HEK293 (cell line): Measurements from ENCODE around the gene NEIL1.
A peak's percentile ranks its signal among the peaks of the same experiment; 100 is the strongest.

Source experiments
- CTCF ChIA-PET: fragments of 350-600 bp; formaldehyde crosslinking; extraction: SDS; loops from one replicate; lab custom pipeline; 2021; ENCODE audit warnings: antibody characterized with exemption; lab: Yijun Ruan, JAX
- POLR2A ChIA-PET: fragments of 300-600 bp; formaldehyde crosslinking; extraction: SDS; loops from one replicate; lab custom pipeline; 2020; ENCODE audit warnings: antibody characterized with exemption, inconsistent platforms; lab: Yijun Ruan, JAX
- H3K27ac ChIP-seq: fragments of 200-500 bp; sonication (Bioruptor generic); 2 replicates; pipeline ENCODE4 v1.5.1; 2014; ENCODE audit warnings: low read depth, low read length, control low read depth, inconsistent platforms; ENCODE audit errors: extremely low read depth
- H3K36me3 ChIP-seq, 2 experiments: fragments of 200-500 bp in 1 of 2; sonication (Bioruptor generic) in 1 of 2; 1 replicate in 1 of 2; 2 replicates in 1 of 2; pipeline ENCODE4 v1.5.1; 2014 to 2017; ENCODE audit warnings: inconsistent platforms in 2 of 2, low read length in 2 of 2; ENCODE audit not compliant: control insufficient read depth in 2 of 2, insufficient read depth in 1 of 2
- H3K4me1 ChIP-seq: fragments of 200-500 bp; sonication (Bioruptor generic); 2 replicates; pipeline ENCODE4 v1.5.1; 2014; ENCODE audit warnings: mild to moderate bottlenecking, low read length, inconsistent platforms; ENCODE audit not compliant: control insufficient read depth, insufficient read depth
- H3K4me3 ChIP-seq: 2 replicates; pipeline ENCODE4 v1.5.1; 2011; ENCODE audit warnings: low read depth, mild to moderate bottlenecking, control low read depth, low read length, moderate library complexity
- H3K9me3 ChIP-seq: fragments of 200-500 bp; sonication (Bioruptor generic); 2 replicates; pipeline ENCODE4 v1.5.1; 2014; ENCODE audit warnings: low read depth, low read length, inconsistent platforms; ENCODE audit not compliant: control insufficient read depth, insufficient read depth
- EGR2 ChIP-seq: fragments of 450-650 bp; formaldehyde crosslinking; IDR thresholded peaks from 2 replicates; pipeline ENCODE4 v1.5.1; 2016; ENCODE audit warnings: low read depth, missing biosample characterization, missing genetic modification characterization
- PBX3 ChIP-seq: sonication (generic); formaldehyde crosslinking; IDR thresholded peaks from 2 replicates; pipeline ENCODE4 v1.8.1; 2022; ENCODE audit warnings: mild to moderate bottlenecking, moderate library complexity, missing genetic modification reagents
- SALL2 ChIP-seq: fragments of 450-650 bp; formaldehyde crosslinking; IDR thresholded peaks from 2 replicates; pipeline ENCODE4 v1.5.0; 2017; ENCODE audit warnings: missing biosample characterization, mild to moderate bottlenecking, missing genetic modification characterization, borderline replicate concordance
- ZBTB1 ChIP-seq: fragments of 450-650 bp; formaldehyde crosslinking; IDR thresholded peaks from 2 replicates; pipeline ENCODE4 v1.5.1; 2016; ENCODE audit warnings: missing biosample characterization, missing genetic modification characterization
- ZBTB7A ChIP-seq: fragments of 450-650 bp; formaldehyde crosslinking; IDR thresholded peaks from 2 replicates; pipeline ENCODE4 v1.5.1; 2016; ENCODE audit warnings: low read depth, missing biosample characterization, missing genetic modification characterization
- ZFP37 ChIP-seq: fragments of 450-650 bp; formaldehyde crosslinking; IDR thresholded peaks from 2 replicates; pipeline ENCODE4 v1.5.1; 2016; ENCODE audit warnings: missing biosample characterization, missing genetic modification characterization
- ZNF10 ChIP-seq: fragments of 450-650 bp; formaldehyde crosslinking; IDR thresholded peaks from 2 replicates; pipeline ENCODE4 v1.5.1; 2017; ENCODE audit warnings: missing biosample characterization, missing genetic modification characterization
- ZNF16 ChIP-seq: fragments of 450-650 bp; formaldehyde crosslinking; IDR thresholded peaks from 2 replicates; pipeline ENCODE4 v1.5.1; 2016; ENCODE audit warnings: low read depth, missing biosample characterization, missing genetic modification characterization
- ZNF184 ChIP-seq: fragments of 450-650 bp; IDR thresholded peaks from 2 replicates; pipeline ENCODE4 v1.5.1; 2018; ENCODE audit warnings: missing biosample characterization, mild to moderate bottlenecking, missing genetic modification characterization
- ZNF23 ChIP-seq: fragments of 450-650 bp; formaldehyde crosslinking; IDR thresholded peaks from 2 replicates; pipeline ENCODE4 v1.5.1; 2016; ENCODE audit warnings: missing biosample characterization, missing genetic modification characterization, borderline replicate concordance
- ZNF24 ChIP-seq: fragments of 450-650 bp; formaldehyde crosslinking; IDR thresholded peaks from 2 replicates; pipeline ENCODE4 v1.5.1; 2016; ENCODE audit warnings: missing biosample characterization, missing genetic modification characterization
- ZNF324 ChIP-seq: fragments of 450-650 bp; formaldehyde crosslinking; IDR thresholded peaks from 2 replicates; pipeline ENCODE4 v1.5.1; 2016; ENCODE audit warnings: missing biosample characterization, missing genetic modification characterization
- ZNF335 ChIP-seq: fragments of 450-650 bp; formaldehyde crosslinking; conservative IDR thresholded peaks from 2 replicates; pipeline ENCODE4 v1.5.1; 2016; ENCODE audit warnings: missing biosample characterization, missing genetic modification characterization
- ZNF341 ChIP-seq: fragments of 450-650 bp; formaldehyde crosslinking; IDR thresholded peaks from 2 replicates; pipeline ENCODE4; 2016; ENCODE audit warnings: low read depth, missing biosample characterization, missing genetic modification characterization
- ZNF600 ChIP-seq: fragments of 450-650 bp; formaldehyde crosslinking; IDR thresholded peaks from 2 replicates; pipeline ENCODE4 v1.5.1; 2016; ENCODE audit warnings: missing biosample characterization, missing genetic modification characterization
- ZNF629 ChIP-seq: fragments of 450-650 bp; formaldehyde crosslinking; IDR thresholded peaks from 2 replicates; pipeline ENCODE4 v1.5.1; 2017; ENCODE audit warnings: missing biosample characterization, missing genetic modification characterization
- ZNF843 ChIP-seq: fragments of 450-650 bp; formaldehyde crosslinking; IDR thresholded peaks from 2 replicates; pipeline ENCODE4 v1.5.1; 2016; ENCODE audit warnings: missing biosample characterization, missing genetic modification characterization
- ZSCAN23 ChIP-seq: fragments of 450-650 bp; formaldehyde crosslinking; IDR thresholded peaks from 2 replicates; pipeline ENCODE4 v1.5.1; 2016; ENCODE audit warnings: missing biosample characterization, missing genetic modification characterization
- ZXDB ChIP-seq: fragments of 450-650 bp; formaldehyde crosslinking; IDR thresholded peaks from 2 replicates; pipeline ENCODE4 v1.5.1; 2016; ENCODE audit warnings: missing biosample characterization, missing genetic modification characterization
- TF ChIP-seq, protein P1 (sequence below): fragments of 450-650 bp; formaldehyde crosslinking; IDR thresholded peaks from 2 replicates; pipeline ENCODE4 v1.5.1; 2017; ENCODE audit warnings: missing biosample characterization, missing genetic modification characterization
- TF ChIP-seq, protein P2 (sequence below): fragments of 450-650 bp; formaldehyde crosslinking; IDR thresholded peaks from 2 replicates; pipeline ENCODE4 v1.5.1; 2016; ENCODE audit warnings: missing biosample characterization, missing genetic modification characterization
- TF ChIP-seq, protein P3 (sequence below): fragments of 450-650 bp; formaldehyde crosslinking; IDR thresholded peaks from 2 replicates; pipeline ENCODE4 v1.5.1; 2016; ENCODE audit warnings: missing biosample characterization, missing genetic modification characterization, borderline replicate concordance
- TF ChIP-seq, protein P4 (sequence below): fragments of 450-650 bp; formaldehyde crosslinking; IDR thresholded peaks from 2 replicates; pipeline ENCODE4 v1.5.1; 2016; ENCODE audit warnings: missing biosample characterization, missing genetic modification characterization

The NEIL1 gene

GRCh38 chr15:75368689-75369239 is 21.9 kb downstream of the NEIL1 start:
- CTCF ChIA-PET: interaction anchor here (0.6 to 5.3 kb wide), 26 partner anchors 8 to 598 kb away, joined by 3 to 66 read pairs (median 8); partner anchors contain the start of genes COMMD4, IMP3, SIN3A and SNX33
- Histone ChIP-seq H3K4me3 (peak overlapping the region; percentile 88), H3K9me3 (no peaks in the 10 kb centered on the region), H3K36me3 (peaks cover 39 to 57% of the 10 kb centered on the region in 2 experiments), H3K4me1 (peaks cover 8% of the 10 kb centered on the region), H3K27ac (peak overlapping the region; percentile 81)
- POLR2A ChIA-PET: interaction anchor here (0.7 to 5.8 kb wide), 35 partner anchors 9 to 457 kb away, joined by 3 to 242 read pairs (median 5); partner anchors contain the start of genes COMMD4, IMP3, NEIL1 and PPCDC
- 0 out of 2 replicates have a peak, but pooled peaks have one; percentile 2 for TF ChIP-seq ZNF843
- TF ChIP-seq ZNF24 (tag by site-specific recombination): peak; percentile 21; the same call in 1 of the 2 replicates
- TF ChIP-seq PBX3: no peak
- no peak for TF ChIP-seq ZBTB7A (tag by site-specific recombination)
- peak; percentile 87 for TF ChIP-seq ZNF335 (tag by site-specific recombination)
- TF ChIP-seq ZSCAN23 (tag by site-specific recombination): no peak
- TF ChIP-seq ZNF324 (tag by site-specific recombination): no peak
- no peak for TF ChIP-seq SALL2 (tag by site-specific recombination)
- 0 out of 2 replicates have a peak, but pooled peaks have one; percentile 63 for TF ChIP-seq ZXDB (tag by site-specific recombination)
- TF ChIP-seq, protein P1, sequence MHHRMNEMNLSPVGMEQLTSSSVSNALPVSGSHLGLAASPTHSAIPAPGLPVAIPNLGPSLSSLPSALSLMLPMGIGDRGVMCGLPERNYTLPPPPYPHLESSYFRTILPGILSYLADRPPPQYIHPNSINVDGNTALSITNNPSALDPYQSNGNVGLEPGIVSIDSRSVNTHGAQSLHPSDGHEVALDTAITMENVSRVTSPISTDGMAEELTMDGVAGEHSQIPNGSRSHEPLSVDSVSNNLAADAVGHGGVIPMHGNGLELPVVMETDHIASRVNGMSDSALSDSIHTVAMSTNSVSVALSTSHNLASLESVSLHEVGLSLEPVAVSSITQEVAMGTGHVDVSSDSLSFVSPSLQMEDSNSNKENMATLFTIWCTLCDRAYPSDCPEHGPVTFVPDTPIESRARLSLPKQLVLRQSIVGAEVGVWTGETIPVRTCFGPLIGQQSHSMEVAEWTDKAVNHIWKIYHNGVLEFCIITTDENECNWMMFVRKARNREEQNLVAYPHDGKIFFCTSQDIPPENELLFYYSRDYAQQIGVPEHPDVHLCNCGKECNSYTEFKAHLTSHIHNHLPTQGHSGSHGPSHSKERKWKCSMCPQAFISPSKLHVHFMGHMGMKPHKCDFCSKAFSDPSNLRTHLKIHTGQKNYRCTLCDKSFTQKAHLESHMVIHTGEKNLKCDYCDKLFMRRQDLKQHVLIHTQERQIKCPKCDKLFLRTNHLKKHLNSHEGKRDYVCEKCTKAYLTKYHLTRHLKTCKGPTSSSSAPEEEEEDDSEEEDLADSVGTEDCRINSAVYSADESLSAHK: peak; percentile 93
- TF ChIP-seq, protein P2, sequence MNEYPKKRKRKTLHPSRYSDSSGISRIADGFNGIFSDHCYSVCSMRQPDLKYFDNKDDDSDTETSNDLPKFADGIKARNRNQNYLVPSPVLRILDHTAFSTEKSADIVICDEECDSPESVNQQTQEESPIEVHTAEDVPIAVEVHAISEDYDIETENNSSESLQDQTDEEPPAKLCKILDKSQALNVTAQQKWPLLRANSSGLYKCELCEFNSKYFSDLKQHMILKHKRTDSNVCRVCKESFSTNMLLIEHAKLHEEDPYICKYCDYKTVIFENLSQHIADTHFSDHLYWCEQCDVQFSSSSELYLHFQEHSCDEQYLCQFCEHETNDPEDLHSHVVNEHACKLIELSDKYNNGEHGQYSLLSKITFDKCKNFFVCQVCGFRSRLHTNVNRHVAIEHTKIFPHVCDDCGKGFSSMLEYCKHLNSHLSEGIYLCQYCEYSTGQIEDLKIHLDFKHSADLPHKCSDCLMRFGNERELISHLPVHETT: 0 out of 2 replicates have a peak, but pooled peaks have one; percentile 82
- no peak; the same call in 1 of the 2 replicates for TF ChIP-seq ZNF23 (tag by site-specific recombination)
- no peak for TF ChIP-seq ZNF10 (tag by site-specific recombination)
- TF ChIP-seq ZNF341 (tag by site-specific recombination): no peak
- TF ChIP-seq, protein P3, sequence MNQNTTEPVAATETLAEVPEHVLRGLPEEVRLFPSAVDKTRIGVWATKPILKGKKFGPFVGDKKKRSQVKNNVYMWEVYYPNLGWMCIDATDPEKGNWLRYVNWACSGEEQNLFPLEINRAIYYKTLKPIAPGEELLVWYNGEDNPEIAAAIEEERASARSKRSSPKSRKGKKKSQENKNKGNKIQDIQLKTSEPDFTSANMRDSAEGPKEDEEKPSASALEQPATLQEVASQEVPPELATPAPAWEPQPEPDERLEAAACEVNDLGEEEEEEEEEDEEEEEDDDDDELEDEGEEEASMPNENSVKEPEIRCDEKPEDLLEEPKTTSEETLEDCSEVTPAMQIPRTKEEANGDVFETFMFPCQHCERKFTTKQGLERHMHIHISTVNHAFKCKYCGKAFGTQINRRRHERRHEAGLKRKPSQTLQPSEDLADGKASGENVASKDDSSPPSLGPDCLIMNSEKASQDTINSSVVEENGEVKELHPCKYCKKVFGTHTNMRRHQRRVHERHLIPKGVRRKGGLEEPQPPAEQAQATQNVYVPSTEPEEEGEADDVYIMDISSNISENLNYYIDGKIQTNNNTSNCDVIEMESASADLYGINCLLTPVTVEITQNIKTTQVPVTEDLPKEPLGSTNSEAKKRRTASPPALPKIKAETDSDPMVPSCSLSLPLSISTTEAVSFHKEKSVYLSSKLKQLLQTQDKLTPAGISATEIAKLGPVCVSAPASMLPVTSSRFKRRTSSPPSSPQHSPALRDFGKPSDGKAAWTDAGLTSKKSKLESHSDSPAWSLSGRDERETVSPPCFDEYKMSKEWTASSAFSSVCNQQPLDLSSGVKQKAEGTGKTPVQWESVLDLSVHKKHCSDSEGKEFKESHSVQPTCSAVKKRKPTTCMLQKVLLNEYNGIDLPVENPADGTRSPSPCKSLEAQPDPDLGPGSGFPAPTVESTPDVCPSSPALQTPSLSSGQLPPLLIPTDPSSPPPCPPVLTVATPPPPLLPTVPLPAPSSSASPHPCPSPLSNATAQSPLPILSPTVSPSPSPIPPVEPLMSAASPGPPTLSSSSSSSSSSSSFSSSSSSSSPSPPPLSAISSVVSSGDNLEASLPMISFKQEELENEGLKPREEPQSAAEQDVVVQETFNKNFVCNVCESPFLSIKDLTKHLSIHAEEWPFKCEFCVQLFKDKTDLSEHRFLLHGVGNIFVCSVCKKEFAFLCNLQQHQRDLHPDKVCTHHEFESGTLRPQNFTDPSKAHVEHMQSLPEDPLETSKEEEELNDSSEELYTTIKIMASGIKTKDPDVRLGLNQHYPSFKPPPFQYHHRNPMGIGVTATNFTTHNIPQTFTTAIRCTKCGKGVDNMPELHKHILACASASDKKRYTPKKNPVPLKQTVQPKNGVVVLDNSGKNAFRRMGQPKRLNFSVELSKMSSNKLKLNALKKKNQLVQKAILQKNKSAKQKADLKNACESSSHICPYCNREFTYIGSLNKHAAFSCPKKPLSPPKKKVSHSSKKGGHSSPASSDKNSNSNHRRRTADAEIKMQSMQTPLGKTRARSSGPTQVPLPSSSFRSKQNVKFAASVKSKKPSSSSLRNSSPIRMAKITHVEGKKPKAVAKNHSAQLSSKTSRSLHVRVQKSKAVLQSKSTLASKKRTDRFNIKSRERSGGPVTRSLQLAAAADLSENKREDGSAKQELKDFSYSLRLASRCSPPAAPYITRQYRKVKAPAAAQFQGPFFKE (tag by site-specific recombination): no peak
- TF ChIP-seq ZNF600 (tag by site-specific recombination): peak; percentile 97
- 0 out of 2 replicates have a peak, but pooled peaks have one; percentile 15 for TF ChIP-seq ZFP37 (tag by site-specific recombination)
- TF ChIP-seq ZBTB1 (tag by site-specific recombination): no peak
- TF ChIP-seq EGR2: no peak
- TF ChIP-seq ZNF629: no peak
- TF ChIP-seq, protein P4, sequence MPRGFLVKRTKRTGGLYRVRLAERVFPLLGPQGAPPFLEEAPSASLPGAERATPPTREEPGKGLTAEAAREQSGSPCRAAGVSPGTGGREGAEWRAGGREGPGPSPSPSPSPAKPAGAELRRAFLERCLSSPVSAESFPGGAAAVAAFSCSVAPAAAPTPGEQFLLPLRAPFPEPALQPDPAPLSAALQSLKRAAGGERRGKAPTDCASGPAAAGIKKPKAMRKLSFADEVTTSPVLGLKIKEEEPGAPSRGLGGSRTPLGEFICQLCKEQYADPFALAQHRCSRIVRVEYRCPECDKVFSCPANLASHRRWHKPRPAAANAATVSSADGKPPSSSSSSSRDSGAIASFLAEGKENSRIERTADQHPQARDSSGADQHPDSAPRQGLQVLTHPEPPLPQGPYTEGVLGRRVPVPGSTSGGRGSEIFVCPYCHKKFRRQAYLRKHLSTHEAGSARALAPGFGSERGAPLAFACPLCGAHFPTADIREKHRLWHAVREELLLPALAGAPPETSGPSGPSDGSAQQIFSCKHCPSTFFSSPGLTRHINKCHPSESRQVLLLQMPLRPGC (tag by site-specific recombination): 0 out of 2 replicates have a peak, but pooled peaks have one; percentile 11
- TF ChIP-seq ZNF184 (tag by site-specific recombination): no peak
- TF ChIP-seq ZNF16 (tag by site-specific recombination): peak; percentile 49; the same call in 1 of the 2 replicates
